Transverse colon (tissue), 4 donors: ENCODE data around the gene ICAM1. TPM values are rescaled to one million over a fixed set of nuclear protein-coding genes. Genes with fewer than 3 reads are reported as not detected.

Experiments used
- DNase-seq: peaks from one replicate; pipeline ENCODE4 v3.0.0-alpha.2; 2019
- H3K27ac ChIP-seq, 4 donors: fragments of 200-600 bp; sonication (generic); 2 replicates each; pipeline ENCODE4 v1.5.1; 2016 to 2018; ENCODE audit warnings: inconsistent platforms in 4 of 4
- H3K27me3 ChIP-seq: fragments of 200-600 bp; sonication (generic); 2 replicates; pipeline ENCODE4 v1.5.1; 2017; ENCODE audit warnings: inconsistent platforms
- H3K36me3 ChIP-seq, 4 donors: fragments of 200-600 bp; sonication (generic); 2 replicates each; pipeline ENCODE4 v1.5.1; 2017 to 2019; ENCODE audit warnings: inconsistent platforms in 4 of 4
- H3K4me1 ChIP-seq, 4 donors: fragments of 200-600 bp; sonication (generic); 2 replicates each; pipeline ENCODE4 v1.5.1; 2017 to 2020; ENCODE audit warnings: inconsistent platforms in 4 of 4
- H3K4me3 ChIP-seq, 4 donors: fragments of 200-600 bp; sonication (generic); 1 replicate in 1 of 4; 2 replicates in 3 of 4; pipeline versions ENCODE4 v1.5.1 to v1.6.1; 2017 to 2019; ENCODE audit warnings: inconsistent platforms in 4 of 4
- H3K9me3 ChIP-seq, 2 donors: fragments of 200-600 bp; sonication (generic); 2 replicates each; pipeline ENCODE4 v1.5.1; 2017 to 2019; ENCODE audit warnings: inconsistent platforms in 2 of 2
- CTCF ChIP-seq, 5 experiments: fragments of 200-600 bp in 3 of 5; fragments of 450-650 bp in 2 of 5; sonication (generic) in 3 of 5; IDR thresholded peaks; 1 replicate in 2 of 5; 2 replicates in 3 of 5; pipeline ENCODE4 v1.5.1; 2016 to 2017; ENCODE audit warnings: antibody characterized with exemption in 5 of 5, inconsistent platforms in 3 of 5, mild to moderate bottlenecking in 2 of 5, moderate library complexity in 1 of 5
- EP300 ChIP-seq: sonication (generic); formaldehyde crosslinking; IDR thresholded peaks from one replicate; pipeline ENCODE4 v1.6.1; 2017; ENCODE audit warnings: antibody characterized with exemption, low read depth
- POLR2A ChIP-seq: fragments of 450-650 bp; IDR thresholded peaks from one replicate; pipeline ENCODE4 v1.6.1; 2016; ENCODE audit warnings: antibody characterized with exemption, mild to moderate bottlenecking, moderate library complexity
- POLR2AphosphoS5 ChIP-seq, 3 donors: sonication (generic); formaldehyde crosslinking; IDR thresholded peaks; one replicate each; pipeline ENCODE4 v1.6.1; 2016; ENCODE audit warnings: antibody characterized with exemption in 3 of 3
- WGBS, 2 donors: methylation state at CpG; one replicate each; pipeline ENCODE4 v1.1.5; 2018; ENCODE audit warnings: low coverage in 1 of 2; 5-methylcytosine and 5-hydroxymethylcytosine counted together
- in situ Hi-C, 4 donors: fragments of 200-750 bp; cut with MboI; loops; one replicate each; pipeline versions ENCODE4 v1.15.0 to v1.15.1; 2017; ENCODE audit warnings: low sequenced_read_pairs in 3 of 4, low pct_ligation_motif_present in 1 of 4, low pct_unique_long_range_greater_than_20kb in 1 of 4
- intact Hi-C: fragments of 100-400 bp; cut with DNase I; formaldehyde crosslinking; loops from one replicate; pipeline ENCODE4 v1.15.1; 2023; ENCODE audit warnings: low total_unique reads
- total RNA-seq, 4 donors: library from RNA; depleted of rRNA; stranded (reverse); fragments of >200 nt; gene quantifications; one replicate each; pipeline ENCODE4 v1.1.0, GENCODE V29; 2016

ICAM1 gene
- total RNA-seq, 4 donors from 2014 or later: 6.4 to 26.6 (median 7.7) TPM

- Histone ChIP-seq H3K4me3 (no peak overlapping the region), H3K36me3 (peaks cover 0 to 21% (median 0%) of the 10 kb centered on the region in 4 donors), H3K27ac (no peak overlapping the region), H3K27me3 (no peaks in the 10 kb centered on the region), H3K9me3 (no peaks in the 10 kb centered on the region), H3K4me1 (peaks cover 9 to 25% (median 23%) of the 10 kb centered on the region in 4 donors)
- intact Hi-C loops (no loop called here), in situ Hi-C loops (no loop called here)
- no peak for DNase-seq
- 84 to 87% methylated on average over 11 to 28 of the region's 29 CpGs for WGBS, 2 donors
- TF ChIP-seq POLR2AphosphoS5 (IDR thresholded peaks at IDR 0.05): no peak
- TF ChIP-seq EP300: no peak
- no peak for TF ChIP-seq POLR2A
- TF ChIP-seq CTCF (IDR thresholded peaks at IDR 0.05): no peak
Observed at GRCh38 chr19:10317045-10317856, 46.3 kb downstream of the ICAM1 start.

GRCh38 chr19:10317857-10318462 is 47.0 kb downstream of the ICAM1 start:
- peaks cover 9 to 31% (median 30%) of the 10 kb centered on the region in 4 donors for H3K4me1 ChIP-seq
- H3K36me3 ChIP-seq: peaks cover 0 to 24% (median 0%) of the 10 kb centered on the region in 4 donors
- H3K4me3 ChIP-seq: no peak overlapping the region
- in situ Hi-C loops (no loop called here), intact Hi-C loops (no loop called here)
- WGBS, 2 donors: 62 to 97% methylated on average over 5 to 14 of the region's 15 CpGs
- no peak for DNase-seq
- TF ChIP-seq CTCF (IDR thresholded peaks at IDR 0.05) (no peak), POLR2A (no peak), EP300 (no peak), POLR2AphosphoS5 (IDR thresholded peaks at IDR 0.05) (no peak)
- H3K27me3 ChIP-seq: no peaks in the 10 kb centered on the region
- no peaks in the 10 kb centered on the region for H3K9me3 ChIP-seq
- no peak overlapping the region for H3K27ac ChIP-seq

- 90 to 91% methylated on average over 2 to 13 of the region's 13 CpGs for WGBS, 2 donors
- no peak for DNase-seq
- no peak overlapping the region for H3K27ac ChIP-seq
- in situ Hi-C loops (no loop called here), intact Hi-C loops (no loop called here)
- H3K27me3 ChIP-seq: no peaks in the 10 kb centered on the region
- no peak for TF ChIP-seq POLR2AphosphoS5 (IDR thresholded peaks at IDR 0.05)
- TF ChIP-seq CTCF (IDR thresholded peaks at IDR 0.05): no peak
- no peak for TF ChIP-seq EP300
- TF ChIP-seq POLR2A: no peak
- H3K36me3 ChIP-seq: peaks cover 0 to 24% (median 0%) of the 10 kb centered on the region in 4 donors
- peaks cover 9 to 31% (median 30%) of the 10 kb centered on the region in 4 donors for H3K4me1 ChIP-seq
- no peak overlapping the region for H3K4me3 ChIP-seq
- H3K9me3 ChIP-seq: no peaks in the 10 kb centered on the region
Observed at GRCh38 chr19:10318807-10319682, 48.1 kb downstream of the ICAM1 start.
